Fibroblast of mammary gland (primary cell): ENCODE data around the gene CCDC78.
"Not testable (repeated sequence)": the region's sequence is repeated elsewhere in the genome, so short reads cannot be mapped to it uniquely, and the experiment has no call there.

ENCODE experiments used
- DNase-seq: peaks from one replicate; pipeline ENCODE4 v3.0.0-alpha.2; 2010; ENCODE audit warnings: low read depth
- H3K4me3 ChIP-seq: 2 replicates; pipeline ENCODE4 v1.5.1; 2011; ENCODE audit warnings: low read depth, mild to moderate bottlenecking, low read length, moderate library complexity; ENCODE audit not compliant: control insufficient read depth
- CTCF ChIP-seq: conservative IDR thresholded peaks from 2 replicates; pipeline ENCODE4 v1.5.1; 2011; ENCODE audit warnings: low read depth, low read length, inconsistent platforms; ENCODE audit not compliant: control insufficient read depth, insufficient read depth

The CCDC78 gene

GRCh38 chr16:760065-760464 is 33.8 kb upstream of the CCDC78 start:
- no peak for DNase-seq
- no peak for TF ChIP-seq CTCF
- H3K4me3 ChIP-seq, result no peak overlapping the region

GRCh38 chr16:759110-759910 is 33.1 kb upstream of the CCDC78 start:
- no peak for DNase-seq
- H3K4me3 ChIP-seq, result no peak overlapping the region
- TF ChIP-seq CTCF, result no peak

- no peak overlapping the region for H3K4me3 ChIP-seq
- TF ChIP-seq CTCF, result no peak
- no peak for DNase-seq
Observed at GRCh38 chr16:756428-756827, 30.2 kb upstream of the CCDC78 start.

DNA sequence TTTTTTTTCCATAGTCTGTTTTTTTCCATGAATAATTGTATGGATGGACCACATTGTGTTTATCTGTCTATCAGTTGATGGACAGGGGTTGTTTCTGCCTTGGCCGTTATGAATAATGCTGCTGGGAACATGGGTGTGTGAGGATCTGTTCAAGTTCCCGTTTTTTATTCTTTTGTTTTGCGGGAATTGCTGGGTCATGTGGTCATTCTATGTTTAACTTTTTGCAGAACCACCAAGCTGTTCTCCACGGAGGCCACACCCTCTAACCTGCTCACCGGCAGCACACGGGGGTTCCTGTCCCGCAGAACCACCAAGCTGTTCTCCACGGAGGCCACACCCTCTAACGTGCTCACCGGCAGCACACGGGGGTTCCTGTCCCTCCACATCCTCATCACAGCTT is 28.4 kb upstream of the CCDC78 start:
- no peak for DNase-seq
- no peak for TF ChIP-seq CTCF
- no peak overlapping the region for H3K4me3 ChIP-seq

DNA sequence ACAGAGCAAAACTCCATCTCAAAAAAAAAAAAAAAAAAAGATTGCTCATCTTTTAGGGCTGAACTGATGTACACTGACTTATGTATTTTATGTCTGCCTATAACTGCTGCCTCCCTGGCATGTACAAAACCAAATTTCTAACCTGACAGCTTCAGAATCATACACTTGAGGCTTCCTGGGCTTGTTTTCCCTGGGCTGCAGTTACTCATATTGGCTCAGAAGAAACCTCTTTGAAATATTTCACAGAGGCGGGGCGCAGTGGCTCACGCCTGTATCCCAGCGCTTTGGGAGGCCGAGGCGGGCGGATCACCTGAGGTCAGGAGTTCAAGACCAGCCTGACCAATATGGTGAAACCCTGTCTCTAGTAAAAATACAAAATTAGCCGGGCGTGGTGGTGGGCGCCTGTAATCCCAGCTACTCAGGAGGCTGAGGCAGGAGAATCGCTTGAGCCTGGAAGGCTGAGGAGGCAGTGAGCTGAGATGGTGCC is 27.9 kb upstream of the CCDC78 start:
- not testable (repeated sequence) for H3K4me3 ChIP-seq

DNA sequence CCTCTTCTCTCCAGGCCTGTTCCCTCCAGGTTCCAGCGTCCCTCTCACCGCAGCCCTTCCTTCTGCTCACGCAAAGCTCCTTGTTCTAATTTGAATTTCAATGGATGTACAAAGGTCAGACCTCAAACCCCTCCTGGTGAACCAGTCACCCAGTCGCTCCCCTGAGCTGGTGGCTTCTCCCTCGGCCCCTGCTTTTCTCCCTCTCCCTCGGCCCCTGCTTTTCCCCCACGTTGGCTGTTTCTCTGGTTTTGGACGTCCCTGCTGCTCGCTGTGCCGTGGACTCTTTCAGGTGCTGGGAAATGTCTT is 25.7 kb upstream of the CCDC78 start:
- no peak for TF ChIP-seq CTCF
- no peak overlapping the region for H3K4me3 ChIP-seq
- DNase-seq, result no peak

More for the DNA sequence above, 27.9 kb upstream of the CCDC78 start:
- DNase-seq, result not testable (repeated sequence)

GRCh38 chr16:751152-752006 is 25.1 kb upstream of the CCDC78 start:
- H3K4me3 ChIP-seq, result no peak overlapping the region
- TF ChIP-seq CTCF, result no peak
- DNase-seq, result no peak
